Colonic mucosa (tissue), 4 donors: Measurements from ENCODE around the gene PZP. TPM values are rescaled to one million over a fixed set of nuclear protein-coding genes. Genes with fewer than 3 reads are reported as not detected.

ENCODE experiments used
- DNase-seq: peaks from one replicate; pipeline ENCODE4 v3.0.0-alpha.2; 2020
- H3K27ac ChIP-seq: fragments of 200-600 bp; one replicate; pipeline ENCODE4 v1.8.0; 2021
- H3K27me3 ChIP-seq: fragments of 200-600 bp; one replicate; pipeline ENCODE4 v1.8.0; 2021
- H3K36me3 ChIP-seq: fragments of 200-600 bp; one replicate; pipeline ENCODE4 v1.8.0; 2021
- H3K4me1 ChIP-seq: fragments of 200-600 bp; one replicate; pipeline ENCODE4 v1.8.0; 2021; ENCODE audit warnings: mild to moderate bottlenecking
- H3K4me3 ChIP-seq: fragments of 200-600 bp; one replicate; pipeline ENCODE4 v1.8.0; 2021
- H3K9ac ChIP-seq, 2 donors: one replicate each; pipeline ENCODE4 v1.7.0; 2013; ENCODE audit warnings: control low read depth in 2 of 2, low read depth in 2 of 2, low read length in 2 of 2
- H3K9me3 ChIP-seq: fragments of 200-600 bp; one replicate; pipeline ENCODE4 v1.8.0; 2021
- intact Hi-C: fragments of 100-400 bp; cut with DNase I; formaldehyde crosslinking; loops from one replicate; pipeline ENCODE4 v1.14.1; 2022
- total RNA-seq, 2 donors: library from RNA; stranded (reverse); fragmentation: NEBNext Ultra II Directional in 1 of 2; extraction: Animal tissue kit (Norgen Biotek cat#: 25700) in 1 of 2; gene quantifications; one replicate each; pipeline ENCODE4 v1.2.1, GENCODE V29; 2021
- TF ChIP-seq, protein P1 (sequence below): fragments of 200-600 bp; IDR thresholded peaks from one replicate; pipeline ENCODE4 v1.8.0; 2022; ENCODE audit warnings: antibody characterized with exemption, mild to moderate bottlenecking
- donor health status: healthy.
- donor health status: DM: no; HTN: no; CAD: no.
- donor health status: DM: no; HTN: no; CAD: no.

PZP gene
- total RNA-seq, 2 donors from 2014 or later, result 0.05 TPM; not detected in 1

DNA sequence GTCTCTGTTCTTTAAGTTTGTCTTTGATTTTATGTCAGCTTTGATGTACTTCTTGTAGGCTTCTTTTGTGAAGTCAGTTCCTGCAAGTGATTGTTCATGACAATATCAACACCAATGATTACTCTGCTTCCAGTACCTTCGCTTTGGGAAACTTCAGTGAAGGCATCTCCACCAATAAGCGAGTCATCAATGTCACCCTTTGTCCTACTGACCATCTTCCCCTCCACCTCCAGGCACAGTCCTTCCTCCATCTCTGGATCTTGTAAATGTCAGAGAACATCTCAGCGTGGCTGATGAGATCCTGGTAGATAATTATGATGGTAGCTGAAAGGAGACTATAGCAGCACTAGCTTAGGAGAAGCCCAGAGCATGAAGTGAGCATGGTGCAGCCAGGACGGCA is 52.1 kb downstream of the PZP start:
- intact Hi-C loops, result no loop called here
- Histone ChIP-seq H3K27me3 (no peaks in the 10 kb centered on the region), H3K27ac (no peak overlapping the region), H3K4me3 (no peak overlapping the region), H3K4me1 (no peaks in the 10 kb centered on the region), H3K9ac (no peak overlapping the region), H3K36me3 (no peaks in the 10 kb centered on the region), H3K9me3 (no peaks in the 10 kb centered on the region)
- TF ChIP-seq, protein P1, sequence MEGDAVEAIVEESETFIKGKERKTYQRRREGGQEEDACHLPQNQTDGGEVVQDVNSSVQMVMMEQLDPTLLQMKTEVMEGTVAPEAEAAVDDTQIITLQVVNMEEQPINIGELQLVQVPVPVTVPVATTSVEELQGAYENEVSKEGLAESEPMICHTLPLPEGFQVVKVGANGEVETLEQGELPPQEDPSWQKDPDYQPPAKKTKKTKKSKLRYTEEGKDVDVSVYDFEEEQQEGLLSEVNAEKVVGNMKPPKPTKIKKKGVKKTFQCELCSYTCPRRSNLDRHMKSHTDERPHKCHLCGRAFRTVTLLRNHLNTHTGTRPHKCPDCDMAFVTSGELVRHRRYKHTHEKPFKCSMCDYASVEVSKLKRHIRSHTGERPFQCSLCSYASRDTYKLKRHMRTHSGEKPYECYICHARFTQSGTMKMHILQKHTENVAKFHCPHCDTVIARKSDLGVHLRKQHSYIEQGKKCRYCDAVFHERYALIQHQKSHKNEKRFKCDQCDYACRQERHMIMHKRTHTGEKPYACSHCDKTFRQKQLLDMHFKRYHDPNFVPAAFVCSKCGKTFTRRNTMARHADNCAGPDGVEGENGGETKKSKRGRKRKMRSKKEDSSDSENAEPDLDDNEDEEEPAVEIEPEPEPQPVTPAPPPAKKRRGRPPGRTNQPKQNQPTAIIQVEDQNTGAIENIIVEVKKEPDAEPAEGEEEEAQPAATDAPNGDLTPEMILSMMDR, result no peak
- DNase-seq, result no peak

DNA sequence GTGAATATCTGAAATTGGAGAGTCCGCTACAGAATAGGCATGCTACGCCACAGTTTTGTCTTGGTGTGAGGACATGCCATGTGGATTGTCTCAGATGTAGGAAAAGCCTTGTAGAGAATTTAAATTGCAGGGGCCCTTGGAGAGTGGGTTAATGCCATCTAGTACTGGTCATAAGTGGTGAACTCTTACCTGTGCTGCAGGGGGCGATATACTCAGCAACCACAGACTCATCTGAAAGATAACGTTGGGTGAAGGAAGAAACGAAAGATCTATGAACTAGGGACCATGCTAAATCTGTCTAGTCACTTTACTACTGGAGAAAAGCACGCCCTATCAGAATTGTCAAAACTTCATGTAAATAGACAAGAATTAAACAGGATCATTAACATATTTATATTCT is 58.8 kb downstream of the PZP start:
- Histone ChIP-seq H3K9ac (no peak overlapping the region), H3K4me1 (no peaks in the 10 kb centered on the region), H3K27me3 (no peaks in the 10 kb centered on the region), H3K27ac (no peak overlapping the region), H3K4me3 (no peak overlapping the region), H3K36me3 (no peaks in the 10 kb centered on the region), H3K9me3 (no peaks in the 10 kb centered on the region)
- TF ChIP-seq, protein P1, result no peak
- intact Hi-C loops, result no loop called here
- DNase-seq, result no peak

DNA sequence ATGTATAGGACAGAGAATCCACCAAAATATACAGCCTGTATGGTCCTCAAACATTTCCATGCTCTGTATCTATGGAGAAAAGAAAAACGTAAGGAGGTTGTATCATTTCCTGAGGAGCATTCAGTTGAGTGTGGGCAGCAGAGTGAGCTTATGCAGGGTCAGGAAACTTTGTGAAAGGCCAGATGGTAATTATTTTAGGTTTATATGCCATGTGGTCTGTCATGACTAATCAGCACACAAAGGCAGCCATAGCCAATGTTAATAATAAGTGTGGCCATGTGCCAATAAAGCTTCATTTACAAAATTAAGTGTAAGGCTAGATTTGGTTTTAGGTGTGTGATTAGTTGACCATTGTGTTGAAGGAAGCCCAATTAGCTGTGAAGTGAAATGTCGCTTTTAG is 59.3 kb downstream of the PZP start:
- H3K9me3 ChIP-seq, result no peaks in the 10 kb centered on the region
- intact Hi-C loops, result no loop called here
- TF ChIP-seq, protein P1, result no peak
- no peaks in the 10 kb centered on the region for H3K36me3 ChIP-seq
- no peak overlapping the region for H3K27ac ChIP-seq
- no peaks in the 10 kb centered on the region for H3K4me1 ChIP-seq
- H3K27me3 ChIP-seq, result no peaks in the 10 kb centered on the region
- no peak overlapping the region for H3K4me3 ChIP-seq
- DNase-seq, result no peak
- no peak overlapping the region for H3K9ac ChIP-seq

DNA sequence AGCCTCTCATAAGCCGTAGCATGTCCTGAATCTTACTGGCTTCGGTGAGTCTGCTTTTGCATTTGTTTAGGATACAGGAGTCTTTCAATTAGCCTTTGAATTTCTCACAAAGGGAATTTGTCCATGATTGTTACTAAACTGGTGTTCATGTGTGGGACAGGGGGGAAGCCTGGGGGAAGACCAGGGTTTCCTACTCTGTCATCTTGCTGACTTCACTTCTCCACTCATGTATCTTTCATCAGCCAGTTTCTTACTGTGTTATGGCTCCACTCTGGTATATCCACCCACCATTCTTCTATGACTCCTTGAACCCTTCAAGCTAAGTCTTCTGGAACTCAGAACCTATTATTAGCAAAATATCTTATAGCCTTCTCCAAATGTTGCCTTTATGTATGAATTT is 60.7 kb downstream of the PZP start:
- Histone ChIP-seq H3K36me3 (no peaks in the 10 kb centered on the region), H3K9me3 (no peaks in the 10 kb centered on the region), H3K4me1 (no peaks in the 10 kb centered on the region), H3K27me3 (no peaks in the 10 kb centered on the region), H3K27ac (no peak overlapping the region), H3K4me3 (no peak overlapping the region), H3K9ac (no peak overlapping the region)
- no peak for DNase-seq
- TF ChIP-seq, protein P1, result no peak
- intact Hi-C loops, result no loop called here

DNA sequence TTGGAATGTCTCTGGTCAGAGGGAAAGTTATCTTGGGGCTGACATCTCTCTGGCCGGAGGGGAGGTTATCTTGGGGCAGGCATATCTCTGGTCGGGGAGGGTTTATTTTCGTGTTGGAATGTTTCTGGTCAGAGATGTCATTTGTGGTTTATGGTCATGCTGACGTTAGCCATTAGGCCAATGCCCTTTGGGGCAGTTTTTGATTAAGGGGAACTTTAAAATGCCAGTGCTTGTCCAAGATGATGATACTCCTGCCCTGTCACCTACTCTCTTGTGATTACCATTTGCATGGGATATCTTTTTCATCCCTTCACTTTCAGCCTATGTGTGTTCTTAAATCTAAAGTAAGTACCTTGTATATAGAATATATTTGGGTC is 63.5 kb downstream of the PZP start:
- no peaks in the 10 kb centered on the region for H3K4me1 ChIP-seq
- no peak overlapping the region for H3K27ac ChIP-seq
- H3K27me3 ChIP-seq, result no peaks in the 10 kb centered on the region
- H3K36me3 ChIP-seq, result no peaks in the 10 kb centered on the region
- H3K9ac ChIP-seq, result no peak overlapping the region
- TF ChIP-seq, protein P1, result no peak
- no peak for DNase-seq
- H3K9me3 ChIP-seq, result no peaks in the 10 kb centered on the region
- intact Hi-C loops, result no loop called here
- H3K4me3 ChIP-seq, result no peak overlapping the region
